Retina (tissue), 1 donor: ENCODE results near the gene CNTNAP2.
"Not testable (repeated sequence)": the region's sequence is repeated elsewhere in the genome, so short reads cannot be mapped to it uniquely, and the experiment has no call there.

Experiments
- DNase-seq: peaks from one replicate; pipeline ENCODE4 v3.0.0-alpha.2; 2016

Gene CNTNAP2

GRCh38 chr7:148395352-148395811, 2278.8 kb downstream of the CNTNAP2 start:
- DNase-seq = no peak

DNA sequence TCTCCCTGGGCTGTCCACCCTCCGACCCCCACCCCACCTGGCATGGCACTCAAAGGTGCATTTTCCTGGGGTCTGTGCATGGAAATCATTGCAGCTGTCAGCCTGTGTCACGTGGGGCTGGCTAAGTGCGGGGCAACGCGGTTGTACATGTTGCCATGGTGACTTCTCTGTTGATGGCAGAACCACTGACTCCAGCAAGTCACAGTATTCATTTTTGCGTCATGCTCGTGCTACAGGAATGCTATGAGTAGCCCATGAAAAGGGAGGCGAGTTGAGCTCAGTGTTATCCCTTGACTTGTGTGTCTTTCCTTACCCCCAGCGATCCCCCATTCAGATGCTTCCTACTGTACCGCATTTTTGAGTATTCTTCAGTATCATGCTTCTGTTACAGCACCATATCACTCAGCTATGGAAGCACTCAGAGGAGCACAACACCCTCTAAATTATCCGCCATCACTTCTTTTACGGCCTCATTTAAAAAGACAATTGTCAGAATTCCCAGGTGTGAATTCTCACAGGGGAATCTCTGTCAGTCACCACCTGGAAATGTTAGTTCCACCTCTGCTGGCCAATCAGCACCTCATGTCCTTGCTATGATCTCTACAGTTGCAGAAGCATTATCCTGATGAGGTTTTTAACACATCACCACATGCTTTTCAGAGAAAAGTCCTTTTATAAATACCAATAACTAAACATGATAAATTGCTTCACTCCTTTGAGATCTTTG, 2279.6 kb downstream of the CNTNAP2 start:
- DNase-seq = peak; percentile 72

DNA sequence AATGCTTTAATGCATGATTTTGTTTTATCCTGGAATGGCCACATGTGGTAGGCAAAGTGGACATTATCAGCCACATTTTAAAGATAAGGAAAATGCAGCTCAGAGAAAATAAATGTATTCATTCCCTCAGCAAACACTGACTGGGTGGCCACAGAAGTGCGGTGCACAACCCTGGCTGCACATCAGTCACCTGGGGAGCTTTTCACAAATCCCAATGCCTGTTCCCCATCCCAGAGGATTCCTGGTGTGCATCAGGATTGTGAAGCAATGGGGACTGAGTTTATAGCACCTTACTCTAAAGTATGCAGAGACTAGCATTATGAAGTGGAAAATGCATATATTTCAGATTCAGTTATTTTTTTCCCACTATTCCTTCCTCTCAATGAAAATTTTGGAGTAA, 2280.5 kb downstream of the CNTNAP2 start:
- DNase-seq = no peak

GRCh38 chr7:148397551-148397950, 2280.9 kb downstream of the CNTNAP2 start:
- no peak for DNase-seq

GRCh38 chr7:148397985-148398384, 2281.4 kb downstream of the CNTNAP2 start:
- DNase-seq = no peak

DNA sequence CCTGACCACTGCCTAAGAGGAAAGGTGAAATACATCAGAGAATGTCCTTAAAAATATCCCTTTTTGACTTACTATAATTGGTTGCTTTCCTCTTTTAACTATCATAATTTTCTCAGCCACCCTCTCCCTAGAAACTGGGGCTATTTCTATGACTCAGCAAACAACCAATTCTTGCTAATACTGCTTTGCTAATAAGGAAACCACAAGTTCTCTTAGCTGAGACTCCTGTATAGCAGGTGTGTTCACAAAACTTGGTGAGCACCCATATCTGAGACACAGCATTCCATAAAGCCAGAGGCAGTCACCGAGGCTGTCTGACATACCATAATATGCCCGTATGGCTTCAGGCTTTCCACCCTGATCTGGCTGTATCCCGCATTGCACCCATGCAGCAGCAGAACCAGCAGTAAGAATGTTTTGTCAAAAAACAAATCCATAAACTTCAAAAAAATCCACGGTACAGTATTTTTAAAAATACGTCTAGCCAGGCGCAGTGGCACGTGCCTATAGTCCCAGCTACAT, 2282.3 kb downstream of the CNTNAP2 start:
- DNase-seq = no peak

DNA sequence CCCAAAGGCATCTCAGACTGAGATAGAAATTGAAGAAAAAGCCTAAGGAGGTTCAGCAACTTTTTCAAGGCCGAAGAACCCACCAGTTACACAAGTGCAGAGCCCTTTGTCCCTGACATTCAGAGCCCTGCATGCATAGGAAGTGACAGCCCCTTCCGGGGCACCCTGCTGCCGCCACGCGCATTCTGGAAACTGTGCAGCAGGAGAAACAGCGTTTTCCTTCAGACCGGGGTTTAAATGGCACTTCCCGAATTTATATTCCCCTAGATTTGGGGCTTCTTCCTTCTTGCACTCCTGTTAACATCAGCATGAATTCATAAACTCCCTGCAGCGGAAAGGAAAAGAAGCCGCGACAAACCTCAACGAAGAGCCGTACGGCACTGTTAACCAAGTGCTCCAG, 2283.5 kb downstream of the CNTNAP2 start:
- DNase-seq = no peak

DNA sequence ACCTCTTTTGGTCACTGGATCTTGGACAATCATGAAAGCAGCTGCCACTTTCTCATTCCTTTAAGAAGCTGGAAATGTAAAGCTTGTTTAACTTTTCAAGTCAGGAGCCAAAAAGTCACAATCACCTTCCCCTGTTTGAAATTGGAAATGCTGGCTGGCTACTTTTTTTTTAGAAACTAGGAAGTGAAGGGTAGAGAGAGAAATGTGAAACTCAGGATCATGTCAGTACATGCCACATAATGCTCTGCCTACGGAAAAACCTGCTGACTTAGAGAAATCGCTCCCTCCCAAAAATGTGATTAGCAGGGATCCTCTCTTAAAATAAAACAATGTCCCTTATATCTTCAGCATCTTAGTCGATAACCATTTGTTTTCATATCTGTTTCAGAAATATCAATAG, 2285.6 kb downstream of the CNTNAP2 start:
- DNase-seq = no peak

DNA sequence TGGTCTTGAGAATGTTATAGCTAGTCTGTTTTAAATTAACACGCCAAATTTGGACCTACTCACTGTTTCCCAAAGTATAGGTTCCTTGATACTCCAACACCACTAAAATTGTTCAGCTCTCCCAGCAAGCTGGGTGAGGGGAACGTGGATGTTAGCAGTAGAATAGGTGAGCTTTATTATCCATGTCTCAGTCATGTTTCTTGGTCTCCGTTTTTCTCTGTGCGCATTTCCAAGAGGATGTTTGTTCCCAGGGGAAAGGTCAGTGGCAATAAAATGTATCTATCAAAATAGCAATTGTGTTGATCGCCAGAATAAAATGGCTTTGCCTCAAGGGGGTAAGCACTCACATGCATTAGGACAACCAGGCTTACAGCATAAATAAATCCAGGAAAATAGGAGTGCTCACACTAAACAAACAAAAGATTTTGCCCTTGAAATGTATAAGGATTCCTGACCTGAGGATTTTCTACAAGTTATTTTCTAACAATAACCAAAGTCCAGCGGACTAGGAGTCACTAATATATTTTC, 2286.9 kb downstream of the CNTNAP2 start:
- DNase-seq = no peak

DNA sequence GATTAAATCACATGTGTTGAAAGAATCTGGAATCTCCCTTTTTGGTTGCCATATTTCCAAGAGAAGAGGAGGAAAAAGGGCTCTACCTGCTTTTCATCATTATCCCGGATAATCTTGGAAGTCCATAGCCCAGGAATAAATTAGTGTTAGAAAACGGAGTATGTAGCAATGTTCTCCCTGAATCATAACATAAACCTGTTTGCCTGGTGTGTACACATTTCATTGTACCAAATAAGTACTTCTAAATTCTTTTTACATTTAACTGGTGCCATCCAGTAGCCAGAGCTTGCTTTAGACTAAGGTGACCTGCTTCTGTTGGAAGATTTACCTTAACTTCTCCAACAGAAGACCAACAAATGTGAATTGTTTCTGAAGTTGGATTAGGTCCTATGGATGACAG, 2291.7 kb downstream of the CNTNAP2 start:
- no peak for DNase-seq

GRCh38 chr7:148410905-148411304, 2294.3 kb downstream of the CNTNAP2 start:
- no peak for DNase-seq

DNA sequence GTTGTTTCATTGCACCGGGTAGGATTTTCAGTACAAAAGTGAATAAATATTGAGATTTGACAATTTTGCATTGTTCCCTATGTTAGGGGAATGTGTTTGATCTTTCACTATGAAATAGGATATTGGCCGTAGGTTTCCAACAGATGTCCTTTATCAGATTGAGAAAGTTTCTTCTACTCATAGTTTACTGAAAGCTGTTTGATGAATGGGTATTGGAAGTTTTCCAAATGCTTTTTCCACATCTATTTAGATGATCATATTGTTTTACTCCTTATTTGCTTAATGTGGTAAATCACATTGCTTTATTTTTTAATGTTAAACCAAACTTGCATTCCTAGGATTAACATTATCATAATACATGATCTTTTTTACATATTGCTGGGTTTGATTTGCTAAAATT, 2296.1 kb downstream of the CNTNAP2 start:
- no peak for DNase-seq

DNA sequence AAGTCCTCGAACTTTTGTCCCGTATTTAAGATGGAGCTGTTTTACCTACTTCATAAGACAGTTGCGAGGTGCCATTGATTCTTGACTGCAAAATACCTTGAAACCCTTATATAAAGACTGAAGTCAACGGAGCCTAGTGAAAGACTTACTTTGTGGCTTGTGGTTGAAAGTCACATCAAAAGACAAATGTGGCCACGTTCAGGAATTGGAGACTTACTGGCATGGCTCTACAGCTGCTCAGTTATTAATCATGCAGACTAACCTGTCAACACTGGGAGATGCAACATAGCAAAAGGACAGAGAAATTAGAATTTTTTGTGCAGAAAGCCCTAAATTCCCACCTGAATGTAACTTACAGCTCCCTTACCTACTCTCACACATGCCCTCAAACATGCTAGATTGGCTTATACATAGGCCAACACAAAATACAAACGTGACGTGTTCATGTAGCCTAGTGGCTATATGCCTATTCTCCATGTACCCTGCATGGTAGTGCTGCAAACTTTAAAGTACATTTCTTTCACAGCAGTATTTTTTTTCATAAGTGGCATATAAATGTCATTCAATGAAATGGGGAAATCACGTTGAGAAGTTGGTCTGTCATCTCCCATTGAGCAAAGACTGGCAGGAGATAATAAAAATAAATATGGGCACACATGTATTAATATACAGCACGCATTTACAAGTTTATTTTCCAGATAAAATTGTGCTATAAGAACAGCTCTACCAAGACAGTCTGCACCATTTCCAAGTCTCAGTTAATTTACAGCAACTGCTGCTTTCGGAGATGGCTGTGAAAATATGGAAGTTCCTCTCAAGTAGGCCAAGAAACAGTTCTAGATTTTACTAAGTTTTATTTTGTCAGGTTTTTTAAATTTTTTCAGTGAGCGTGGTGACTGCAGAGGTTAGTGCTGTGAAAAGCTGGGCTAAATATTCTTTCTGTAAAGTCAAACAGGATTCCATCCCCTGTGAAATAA, 2303.5 kb downstream of the CNTNAP2 start:
- no peak for DNase-seq

- no peak for DNase-seq
These were observed 2305.4 kb downstream of the CNTNAP2 start for GRCh38 chr7:148422030-148422429.

DNA sequence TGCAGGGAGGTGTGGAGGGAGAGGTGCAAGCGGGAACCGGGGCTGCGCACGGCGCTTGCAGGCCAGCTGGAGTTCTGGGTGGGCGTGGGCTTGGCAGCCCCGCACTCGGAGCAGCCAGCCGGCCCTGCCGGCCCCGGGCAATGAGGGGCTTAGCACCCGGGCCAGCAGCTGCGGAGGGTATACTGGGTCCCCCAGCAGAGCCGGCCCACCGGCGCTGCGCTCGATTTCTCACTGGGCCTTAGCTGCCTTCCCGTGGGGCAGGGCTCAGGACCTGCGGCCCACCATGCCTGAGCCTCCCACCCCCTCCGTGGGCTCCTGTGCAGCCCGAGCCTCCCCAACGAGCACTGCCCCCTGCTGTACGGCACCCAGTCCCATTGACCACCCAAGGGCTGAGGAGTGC, 2309.8 kb downstream of the CNTNAP2 start:
- not testable (repeated sequence) for DNase-seq

GRCh38 chr7:148430690-148431089, 2314.1 kb downstream of the CNTNAP2 start:
- DNase-seq = not testable (repeated sequence)

DNA sequence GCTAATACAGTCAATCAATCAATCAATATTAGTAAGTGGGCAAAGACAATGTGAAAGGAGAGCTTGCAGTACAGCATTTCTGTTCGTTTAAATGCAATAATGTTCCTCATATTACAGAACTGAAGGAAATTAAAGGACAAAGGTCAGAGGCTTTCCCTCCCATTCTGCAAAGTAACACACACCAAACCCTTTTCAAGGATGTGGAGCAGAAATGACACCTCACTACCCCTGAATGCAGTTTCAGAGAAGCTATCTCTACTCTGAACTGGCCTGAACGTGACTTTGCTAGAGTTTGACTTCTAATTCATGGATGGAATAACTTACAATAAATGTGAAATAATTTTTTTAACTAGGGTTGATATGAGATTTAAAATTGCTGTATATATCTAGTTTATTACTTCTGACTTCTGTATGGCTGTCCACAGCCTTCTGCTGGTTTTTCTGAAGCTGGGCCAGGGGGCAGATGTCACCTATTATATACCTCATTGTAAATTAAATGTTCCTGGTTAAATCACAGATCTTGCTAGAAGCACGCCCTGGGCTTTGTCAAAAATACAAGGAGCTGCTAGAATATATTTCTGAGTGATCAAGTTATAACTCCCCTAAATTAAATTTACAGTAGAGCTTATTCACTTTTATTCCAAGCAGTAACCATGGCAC, 2317.1 kb downstream of the CNTNAP2 start:
- DNase-seq = no peak

- peak; percentile 28 for DNase-seq
These were observed 2317.7 kb downstream of the CNTNAP2 start for GRCh38 chr7:148434181-148434757.

DNA sequence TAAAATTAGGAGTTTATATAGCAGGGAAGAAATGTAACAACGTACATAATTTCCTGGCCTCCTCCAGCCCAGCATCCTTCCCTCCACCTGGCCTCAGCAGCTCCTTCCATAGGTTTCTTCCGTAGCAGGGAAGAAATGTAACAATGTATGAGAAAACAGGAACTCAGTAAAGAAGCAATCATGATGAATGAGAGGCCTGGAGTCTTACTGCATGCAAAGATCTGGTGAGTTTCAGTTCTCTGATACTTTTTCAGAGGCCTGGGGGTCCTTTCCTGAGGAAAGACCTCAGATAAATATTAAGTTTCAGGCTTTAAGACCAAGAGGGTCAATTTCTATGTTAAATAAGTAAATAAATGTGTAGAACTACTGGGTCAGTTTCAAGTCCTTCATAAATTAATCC, 2318.3 kb downstream of the CNTNAP2 start:
- no peak for DNase-seq

GRCh38 chr7:148435715-148436114, 2319.1 kb downstream of the CNTNAP2 start:
- DNase-seq = no peak

- DNase-seq = no peak
These were observed 2319.5 kb downstream of the CNTNAP2 start for GRCh38 chr7:148436135-148436534.

DNA sequence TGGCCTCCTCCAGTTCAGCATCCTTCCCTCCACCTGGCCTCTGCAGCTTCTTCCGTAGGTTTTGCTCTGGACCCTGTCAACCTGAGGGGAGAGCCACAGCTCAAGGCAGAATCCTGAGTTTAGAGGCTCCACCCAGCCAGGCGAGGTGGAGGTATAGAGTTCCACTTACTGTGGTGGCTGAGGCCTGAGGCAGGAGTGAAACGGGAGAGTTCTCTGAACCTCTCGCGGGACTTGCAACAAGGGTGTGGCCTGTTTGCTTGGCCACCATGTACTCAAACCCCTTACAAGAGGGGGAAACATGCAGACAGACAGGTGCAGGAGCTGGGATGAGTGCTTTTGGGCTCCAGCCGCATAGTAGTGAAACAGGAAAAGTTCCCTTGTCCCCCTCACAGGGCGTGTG, 2320.0 kb downstream of the CNTNAP2 start:
- no peak for DNase-seq
